Epithelial cell of proximal tubule (primary cell): ENCODE measurements around the gene SLAMF1. TPM values are rescaled to one million over a fixed set of nuclear protein-coding genes. Genes with fewer than 3 reads are reported as not detected.
"Not testable (repeated sequence)": the region's sequence is repeated elsewhere in the genome, so short reads cannot be mapped to it uniquely, and the experiment has no call there.

ENCODE experiments used
- DNase-seq: peaks from one replicate; pipeline ENCODE4 v3.0.0-alpha.2; 2011; ENCODE audit warnings: low read depth
- H3K4me3 ChIP-seq: 2 replicates; pipeline ENCODE4 v1.5.1; 2011; ENCODE audit warnings: low read depth, mild to moderate bottlenecking, low read length
- CTCF ChIP-seq: conservative IDR thresholded peaks from 2 replicates; pipeline ENCODE4 v1.5.1; 2012; ENCODE audit warnings: low read depth, mild to moderate bottlenecking, low read length
- total RNA-seq: library from RNA; depleted of rRNA; stranded (reverse); fragments of >200 nt; gene quantifications from 2 replicates; pipeline ENCODE4 v1.2.3, GENCODE V29; 2015

SLAMF1 gene
- total RNA-seq, 1 donor from 2014 or later = not detected

GRCh38 chr1:160567341-160567740, 79.5 kb downstream of the SLAMF1 start:
- no peak for DNase-seq
- TF ChIP-seq CTCF = no peak
- no peak overlapping the region for H3K4me3 ChIP-seq

GRCh38 chr1:160565564-160565963, 81.3 kb downstream of the SLAMF1 start:
- TF ChIP-seq CTCF = no peak

GRCh38 chr1:160563230-160563629, 83.6 kb downstream of the SLAMF1 start:
- not testable (repeated sequence) for DNase-seq, H3K4me3 ChIP-seq

More at GRCh38 chr1:160565564-160565963, 81.3 kb downstream of the SLAMF1 start:
- H3K4me3 ChIP-seq = no peak overlapping the region
- no peak for DNase-seq

DNA sequence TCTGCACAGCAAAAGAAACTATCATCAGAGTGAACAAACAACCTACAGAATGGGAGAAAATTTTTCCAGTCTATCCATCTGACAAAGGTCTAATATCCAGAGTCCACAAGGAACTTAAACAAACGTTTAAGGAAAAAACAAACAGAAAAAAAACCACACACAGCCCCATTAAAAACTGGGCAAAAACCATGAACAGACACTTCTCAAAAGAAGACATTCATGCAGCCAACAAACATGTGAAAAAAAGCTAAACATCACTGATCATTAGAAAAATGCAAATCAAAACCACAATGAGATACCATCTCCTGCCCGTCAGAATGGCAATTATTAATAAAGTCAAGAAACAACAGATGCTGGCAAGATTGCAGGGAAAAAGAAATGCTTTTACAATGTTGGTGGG, 84.1 kb downstream of the SLAMF1 start:
- not testable (repeated sequence) for H3K4me3 ChIP-seq

GRCh38 chr1:160560806-160561205, 86.0 kb downstream of the SLAMF1 start:
- DNase-seq = no peak
- H3K4me3 ChIP-seq = no peak overlapping the region
- TF ChIP-seq CTCF = no peak

More for the DNA sequence above, 84.1 kb downstream of the SLAMF1 start:
- DNase-seq = not testable (repeated sequence)

GRCh38 chr1:160560045-160560705, 86.7 kb downstream of the SLAMF1 start:
- DNase-seq = no peak
- TF ChIP-seq CTCF = no peak
- no peak overlapping the region for H3K4me3 ChIP-seq

- not testable (repeated sequence) for H3K4me3 ChIP-seq, DNase-seq
Observed at GRCh38 chr1:160559437-160559836, 87.4 kb downstream of the SLAMF1 start.

GRCh38 chr1:160558660-160559380, 88.0 kb downstream of the SLAMF1 start:
- H3K4me3 ChIP-seq = no peak overlapping the region
- no peak for DNase-seq
- no peak for TF ChIP-seq CTCF

Other genes starting within 250 kb of the SLAMF1 start
- 5.6 and 7.2 TPM in 2 replicates for gene VANGL2, start 246.5 kb downstream of the SLAMF1 start, total RNA-seq
- not detected in 2 replicates for gene SLAMF6, start 123.8 kb downstream of the SLAMF1 start, total RNA-seq
- not detected in 2 replicates for gene CD84, start 67.5 kb downstream of the SLAMF1 start, total RNA-seq
- not detected in 2 replicates for gene CD48, start 64.8 kb upstream of the SLAMF1 start, total RNA-seq
- 0.06 TPM in 1 of 2 replicates, not detected in the other for gene SLAMF7, start 92.2 kb upstream of the SLAMF1 start, total RNA-seq
- gene LY9, start 149.1 kb upstream of the SLAMF1 start, total RNA-seq = not detected in 2 replicates
- not detected in 2 replicates for gene CD244, start 215.8 kb upstream of the SLAMF1 start, total RNA-seq
- gene ITLN1, start 238.1 kb upstream of the SLAMF1 start, total RNA-seq = not detected in 2 replicates